ENCODE results near the gene VEGFC.
A peak's percentile ranks its signal among the peaks of the same experiment; 100 is the strongest.

VEGFC gene, protein sequence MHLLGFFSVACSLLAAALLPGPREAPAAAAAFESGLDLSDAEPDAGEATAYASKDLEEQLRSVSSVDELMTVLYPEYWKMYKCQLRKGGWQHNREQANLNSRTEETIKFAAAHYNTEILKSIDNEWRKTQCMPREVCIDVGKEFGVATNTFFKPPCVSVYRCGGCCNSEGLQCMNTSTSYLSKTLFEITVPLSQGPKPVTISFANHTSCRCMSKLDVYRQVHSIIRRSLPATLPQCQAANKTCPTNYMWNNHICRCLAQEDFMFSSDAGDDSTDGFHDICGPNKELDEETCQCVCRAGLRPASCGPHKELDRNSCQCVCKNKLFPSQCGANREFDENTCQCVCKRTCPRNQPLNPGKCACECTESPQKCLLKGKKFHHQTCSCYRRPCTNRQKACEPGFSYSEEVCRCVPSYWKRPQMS

DNA sequence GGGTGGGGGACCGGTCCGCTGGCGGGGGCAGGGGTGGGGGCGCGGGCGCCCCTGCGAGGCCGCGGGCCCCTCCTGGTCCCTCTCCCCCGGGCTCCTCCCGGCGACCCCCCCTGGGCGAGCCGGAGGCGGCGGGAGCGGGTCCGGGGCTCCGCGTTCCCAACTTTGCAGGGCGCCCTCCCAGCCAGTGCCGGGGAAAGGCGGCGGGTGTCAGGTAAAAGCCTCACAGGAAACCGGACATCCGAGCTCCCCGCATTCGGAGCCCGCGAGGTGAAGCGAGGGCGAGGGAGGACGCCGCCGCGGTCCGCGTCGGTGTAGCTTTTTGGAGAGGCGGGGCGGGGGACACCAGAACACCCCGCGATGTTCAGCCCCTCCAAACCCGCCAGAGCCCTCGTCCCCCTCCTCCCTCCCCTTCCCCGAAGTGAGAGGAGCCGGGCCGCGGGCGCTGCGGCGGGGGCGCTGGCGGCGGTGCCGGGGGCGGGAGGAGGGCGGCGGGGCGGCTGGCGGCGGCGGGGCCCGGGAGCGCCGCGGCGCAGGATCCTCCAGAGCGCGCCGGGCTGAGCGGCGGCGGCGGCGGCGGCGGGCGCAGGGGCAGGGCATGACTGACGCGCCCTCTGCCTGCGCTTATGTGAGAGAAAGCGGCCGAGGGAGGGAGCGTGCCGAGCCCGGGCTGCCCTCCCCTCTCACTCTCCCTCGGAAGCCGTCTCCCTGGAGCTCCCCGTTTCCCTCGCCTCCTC lies at the start of gene VEGFC:
TSS of gene VEGFC (minus strand) at position 597 of the 734 bp plus-strand sequence. CDS start 611 bp downstream, outside the sequence.
- peak; percentile 50 for DNase-seq (ENCODE audit: low read depth)

DNA sequence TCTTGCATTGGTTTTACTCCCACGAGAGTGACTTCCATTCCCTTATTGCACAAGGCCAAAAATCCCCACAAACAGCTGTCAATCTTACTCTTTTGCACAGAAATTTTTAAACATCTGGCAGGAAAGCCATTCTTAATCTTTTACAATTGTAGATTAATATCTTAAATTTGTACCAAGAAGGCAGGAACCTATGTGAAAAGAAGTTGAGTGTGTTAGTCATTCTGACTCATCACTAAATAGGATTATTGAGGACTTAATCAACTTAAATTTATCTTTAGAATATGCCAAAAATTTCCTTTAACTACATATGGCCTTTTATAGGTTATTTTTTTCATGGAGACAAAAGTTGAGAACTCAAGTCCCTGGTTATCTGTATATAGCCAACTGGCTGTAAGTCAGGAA lies 49.0 kb upstream of the VEGFC start:
- DNase-seq (ENCODE audit: low read depth): peak; percentile 58

DNA sequence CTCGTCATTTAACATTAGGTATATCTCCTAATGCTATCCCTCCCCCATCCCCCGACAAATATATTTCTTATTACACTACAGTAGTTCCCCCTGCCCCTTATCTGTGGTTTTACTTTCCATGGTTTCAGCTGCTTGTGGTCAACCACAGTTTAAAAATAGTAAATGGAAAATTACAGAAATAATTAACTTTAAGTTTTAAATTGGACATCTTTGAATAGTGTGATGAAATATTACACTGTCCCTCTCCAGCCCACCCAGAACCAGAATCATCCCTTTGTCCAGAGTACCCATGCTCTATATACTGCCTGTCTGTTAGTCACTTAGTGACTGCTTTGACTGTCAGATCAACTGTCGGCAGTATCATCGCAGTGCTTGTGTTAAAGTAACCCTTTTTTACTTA lies 47.4 kb upstream of the VEGFC start:
- DNase-seq (ENCODE audit: low read depth): no peak

DNA sequence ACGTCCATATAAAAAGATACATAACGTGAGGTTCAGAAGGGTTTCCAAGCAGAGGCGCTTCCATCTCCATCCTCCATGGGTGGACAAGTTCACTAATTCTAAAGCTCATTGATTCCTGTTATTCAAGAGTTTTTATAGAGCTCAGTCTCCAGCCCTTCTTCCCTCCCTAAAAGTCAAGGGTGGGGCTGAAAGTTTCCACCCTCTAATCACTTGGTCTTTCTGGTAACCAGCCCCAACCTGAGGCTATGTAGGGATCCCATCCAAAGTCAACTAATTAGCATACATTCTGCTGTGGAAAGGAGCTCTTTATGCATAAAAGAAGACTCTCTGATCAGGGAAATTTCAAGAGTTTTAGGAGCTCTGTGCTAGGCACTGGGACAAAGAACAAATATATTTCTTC lies 46.9 kb upstream of the VEGFC start:
- no peak for DNase-seq (ENCODE audit: low read depth)

DNA sequence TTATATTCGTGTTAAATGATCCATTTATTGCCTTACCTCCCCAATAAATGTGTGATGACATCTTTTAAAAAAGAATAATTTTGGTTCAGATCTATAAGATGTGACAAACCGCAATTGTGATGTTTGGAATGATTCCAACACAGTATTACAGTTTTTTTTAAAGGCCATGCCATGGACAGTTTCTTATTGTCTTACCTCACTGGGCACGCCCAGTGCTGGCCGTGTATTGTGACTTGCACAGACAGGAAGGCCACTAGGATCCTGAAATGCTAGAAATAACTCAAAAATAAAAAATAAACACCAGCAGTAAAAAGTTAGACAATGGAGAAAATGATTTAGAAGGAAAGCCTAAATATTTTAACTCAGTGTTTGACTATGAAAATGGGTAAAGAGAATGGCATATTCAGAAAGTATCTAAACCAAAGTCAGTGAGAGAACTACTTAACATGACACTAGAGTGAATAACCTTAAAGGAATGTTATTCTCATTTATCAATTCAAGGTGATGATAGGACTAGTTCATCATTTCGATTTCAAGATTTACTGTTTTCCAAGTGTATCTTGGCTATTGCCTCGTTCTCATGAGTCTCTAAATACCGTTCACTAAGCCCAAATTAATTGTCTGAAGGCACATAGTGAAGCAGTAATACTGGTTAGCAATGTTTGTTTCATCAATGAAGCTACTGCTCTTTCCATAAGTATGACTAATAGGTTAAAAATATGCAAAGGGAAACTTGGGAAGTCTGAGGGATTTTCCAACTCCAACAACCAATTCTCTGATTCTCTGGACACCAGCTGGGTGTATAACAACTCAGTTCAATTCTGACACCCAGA lies 46.1 kb upstream of the VEGFC start:
- DNase-seq (ENCODE audit: low read depth): no peak

DNA sequence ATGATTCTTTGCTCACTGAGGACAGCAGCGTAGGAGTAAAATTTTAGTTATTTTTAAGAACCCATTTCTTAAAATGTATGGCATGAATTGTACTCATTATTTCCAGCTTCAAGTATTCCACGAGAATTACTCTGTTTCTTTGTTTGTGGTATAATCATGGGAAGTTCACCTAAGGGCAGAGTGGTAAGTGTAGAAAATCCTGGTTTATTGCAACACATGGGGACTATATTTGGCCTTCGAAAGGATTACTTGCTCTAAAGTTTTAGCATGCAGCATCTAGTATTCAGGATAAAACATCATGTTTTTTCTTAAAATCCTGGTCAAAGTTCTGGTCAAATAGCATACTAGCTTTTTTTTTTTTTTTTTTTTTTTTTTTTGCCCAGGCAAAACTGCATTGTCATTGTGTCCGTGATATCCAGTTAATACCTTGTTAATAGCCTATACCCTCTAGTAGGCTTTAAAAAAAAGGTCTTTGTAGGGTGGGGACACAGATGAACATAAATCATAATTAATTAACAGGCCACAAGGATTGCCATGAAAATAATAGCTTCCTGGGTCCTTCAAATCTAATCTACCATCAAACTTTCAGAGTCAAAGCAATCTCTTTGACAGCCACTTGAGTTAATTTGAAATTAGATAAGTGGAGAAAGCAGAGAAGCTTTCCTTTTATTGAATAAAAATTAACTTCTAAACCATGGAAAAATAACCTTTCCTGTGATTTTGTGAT lies 44.6 kb upstream of the VEGFC start:
- DNase-seq (ENCODE audit: low read depth): no peak

DNA sequence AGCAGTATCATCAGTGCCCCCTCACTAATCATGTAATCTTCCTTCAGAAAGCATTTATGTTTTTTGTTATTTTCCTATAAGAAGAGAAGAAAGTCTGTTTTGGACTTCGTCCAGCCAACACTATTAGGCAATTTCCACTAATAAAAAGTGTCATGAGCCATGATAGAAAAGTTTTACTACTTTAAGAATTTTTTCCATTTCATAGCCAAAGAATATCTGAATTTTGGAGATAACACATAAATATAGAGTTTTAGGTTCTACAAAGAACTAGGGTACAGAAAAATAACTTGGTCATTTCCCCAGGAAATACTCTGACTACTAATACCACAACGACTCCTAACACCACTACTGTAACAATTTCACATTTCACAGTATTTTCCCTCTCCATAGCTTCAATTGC lies 41.8 kb upstream of the VEGFC start:
- no peak for DNase-seq (ENCODE audit: low read depth)

DNA sequence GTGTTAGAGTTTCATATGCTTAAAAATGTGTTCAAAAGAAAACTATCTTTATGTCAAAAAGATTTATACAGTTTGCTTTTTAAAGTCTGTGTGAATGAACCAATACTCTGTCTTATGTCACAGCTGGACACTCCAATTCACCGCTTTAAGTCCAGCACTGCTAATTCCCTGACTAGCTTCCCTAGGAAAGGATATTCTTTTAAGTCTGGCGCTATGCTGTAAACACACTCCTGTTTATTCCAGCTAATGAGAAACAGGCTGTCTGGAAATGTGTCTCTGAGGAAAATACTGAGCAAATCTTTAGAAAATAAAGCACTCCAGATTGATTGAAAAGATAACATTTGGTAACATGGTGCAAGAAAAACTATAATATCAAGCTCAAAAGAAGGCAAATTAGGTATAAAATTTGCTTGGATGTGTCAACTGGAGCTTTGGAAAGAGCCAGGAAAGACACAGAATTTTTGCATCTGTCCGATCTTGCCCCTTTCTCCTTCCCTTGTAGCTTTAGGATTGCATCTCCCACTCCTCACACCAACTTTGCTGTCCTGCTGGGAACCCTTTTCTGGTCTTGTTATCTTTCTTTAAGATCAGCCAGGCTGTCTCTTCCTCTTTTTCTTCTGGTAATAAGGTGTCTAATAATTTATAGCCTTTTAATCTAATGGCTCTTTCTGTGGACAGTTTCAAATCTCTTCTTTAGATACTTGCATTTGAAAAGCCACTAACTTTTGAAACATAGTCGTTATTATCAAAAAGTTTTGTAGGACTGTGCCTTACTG lies 40.9 kb upstream of the VEGFC start:
- no peak for DNase-seq (ENCODE audit: low read depth)

DNA sequence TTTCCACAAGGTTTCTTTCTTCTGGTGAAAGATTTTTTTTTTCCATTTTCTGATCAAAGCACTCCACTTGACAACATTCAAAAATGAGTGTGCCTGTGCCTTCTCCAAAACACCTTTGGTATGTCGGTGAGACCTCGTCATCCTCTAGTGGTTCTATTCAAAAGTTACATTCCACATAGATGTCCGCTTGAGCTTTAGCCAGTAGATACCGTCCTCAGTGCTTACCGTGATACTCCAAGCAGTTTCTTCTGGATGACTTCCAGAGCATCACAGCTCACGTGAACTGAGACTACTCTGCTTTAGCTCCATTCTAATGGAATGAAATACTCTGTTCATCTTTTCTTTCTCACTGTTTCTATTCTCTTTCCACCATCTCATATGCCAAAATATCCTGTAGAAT lies 38.2 kb upstream of the VEGFC start:
- DNase-seq (ENCODE audit: low read depth): no peak

DNA sequence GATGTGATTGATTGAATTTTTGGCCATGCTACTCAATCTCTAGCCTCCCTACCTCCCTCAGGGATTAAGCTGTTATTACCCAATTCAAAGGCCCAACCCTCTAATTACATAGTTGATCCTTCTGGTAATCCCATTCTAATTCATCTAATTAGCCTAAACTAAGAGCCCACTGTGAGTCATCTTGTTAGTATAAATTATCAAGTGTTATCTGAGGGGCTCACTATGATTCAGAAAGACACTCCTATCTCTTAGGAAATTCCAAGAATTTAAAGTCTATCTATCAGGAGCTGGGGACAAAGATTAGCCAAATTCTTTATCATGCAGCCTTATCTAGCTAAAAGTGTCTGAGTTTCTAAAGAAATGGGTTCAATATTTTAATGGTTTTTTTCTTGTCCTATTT lies 32.9 kb upstream of the VEGFC start:
- DNase-seq (ENCODE audit: low read depth): no peak

DNA sequence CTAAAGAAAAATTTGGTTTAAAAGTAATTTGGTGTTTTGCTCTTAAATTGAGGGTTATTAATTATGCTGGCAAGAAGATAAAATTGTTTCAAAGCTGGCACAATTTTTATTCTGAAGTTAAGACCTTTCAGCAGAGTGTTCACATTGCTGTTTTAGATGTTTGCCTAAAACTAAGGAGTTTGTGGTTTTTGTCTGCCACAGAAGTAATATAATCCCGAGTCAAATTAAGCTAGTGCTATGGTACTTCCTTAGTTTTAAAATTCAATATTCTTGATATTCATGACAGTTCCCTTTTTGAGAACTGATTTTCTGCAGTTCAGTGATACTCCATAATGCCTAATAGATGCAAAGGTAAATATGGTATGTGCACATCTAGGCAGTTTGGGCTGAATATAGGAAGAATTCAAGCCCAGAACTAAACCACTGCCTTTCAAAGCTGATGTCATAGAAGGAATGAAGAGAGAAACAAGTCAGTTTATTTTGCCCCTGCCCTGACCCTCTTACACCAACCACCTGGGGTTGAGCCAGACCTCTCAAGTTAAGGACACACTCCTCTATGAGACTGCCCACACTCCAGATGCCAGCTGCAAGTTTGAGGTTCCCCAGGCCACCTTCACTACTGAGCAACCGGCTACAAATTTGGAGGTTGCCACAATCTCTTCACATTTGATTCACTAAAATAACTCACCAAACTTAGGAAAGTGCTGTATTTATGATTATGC lies 32.1 kb upstream of the VEGFC start:
- no peak for DNase-seq (ENCODE audit: low read depth)

DNA sequence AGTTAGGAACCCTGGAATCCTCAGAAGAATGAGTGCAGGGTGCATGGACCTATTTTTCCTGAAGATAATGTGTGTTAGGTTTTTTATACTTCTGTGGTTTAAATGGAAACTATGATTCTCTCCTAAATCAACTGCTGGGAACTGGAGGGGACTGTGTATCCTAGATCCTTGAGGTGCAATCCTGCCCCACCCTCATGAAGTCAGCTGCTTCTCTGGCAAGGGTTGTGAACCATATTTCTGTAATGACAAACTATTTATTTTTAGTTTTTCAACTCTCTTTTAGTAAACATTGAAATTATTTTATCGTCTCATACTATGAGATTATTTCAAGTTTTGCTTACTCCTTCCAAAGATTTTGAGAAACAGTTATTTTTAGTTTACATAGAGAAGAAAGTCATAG lies 25.8 kb upstream of the VEGFC start:
- no peak for DNase-seq (ENCODE audit: low read depth)

DNA sequence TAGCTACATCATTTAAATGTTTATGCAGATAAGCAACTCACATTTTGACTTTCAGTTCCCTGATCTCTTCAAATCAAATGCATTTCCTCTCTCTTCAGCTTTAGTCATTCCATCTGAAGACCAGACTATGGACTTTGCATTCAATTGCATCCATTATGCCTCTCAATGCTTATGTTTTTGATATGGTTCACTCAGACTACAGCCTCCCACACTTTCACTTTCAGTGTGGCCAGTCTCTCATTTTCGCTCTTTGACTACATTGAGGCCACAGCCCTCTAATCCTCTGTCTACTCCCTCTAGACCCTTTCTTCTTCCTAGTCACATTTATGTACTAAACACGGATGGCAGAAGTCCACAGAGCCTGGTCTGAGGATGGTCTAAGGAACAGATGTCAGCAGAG lies 24.5 kb upstream of the VEGFC start:
- DNase-seq (ENCODE audit: low read depth): no peak

DNA sequence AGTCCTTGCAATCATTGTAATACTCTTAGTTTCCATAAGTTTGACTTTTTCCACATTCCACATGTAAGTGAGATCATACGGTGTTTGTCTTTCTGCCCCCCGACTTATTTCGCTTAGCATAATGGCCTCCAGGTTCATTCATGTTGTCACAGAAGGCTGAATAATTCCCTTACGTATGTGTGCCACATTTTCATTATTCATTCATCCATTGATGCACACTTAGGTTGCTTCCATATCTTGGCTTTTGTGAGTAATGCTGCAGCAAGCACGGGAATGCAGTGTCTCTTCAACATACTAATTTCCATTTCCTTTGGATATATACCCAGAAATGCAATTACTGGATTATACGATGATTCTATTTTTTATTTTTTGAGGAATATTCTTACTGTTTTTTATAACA lies 22.0 kb upstream of the VEGFC start:
- DNase-seq (ENCODE audit: low read depth): no peak

DNA sequence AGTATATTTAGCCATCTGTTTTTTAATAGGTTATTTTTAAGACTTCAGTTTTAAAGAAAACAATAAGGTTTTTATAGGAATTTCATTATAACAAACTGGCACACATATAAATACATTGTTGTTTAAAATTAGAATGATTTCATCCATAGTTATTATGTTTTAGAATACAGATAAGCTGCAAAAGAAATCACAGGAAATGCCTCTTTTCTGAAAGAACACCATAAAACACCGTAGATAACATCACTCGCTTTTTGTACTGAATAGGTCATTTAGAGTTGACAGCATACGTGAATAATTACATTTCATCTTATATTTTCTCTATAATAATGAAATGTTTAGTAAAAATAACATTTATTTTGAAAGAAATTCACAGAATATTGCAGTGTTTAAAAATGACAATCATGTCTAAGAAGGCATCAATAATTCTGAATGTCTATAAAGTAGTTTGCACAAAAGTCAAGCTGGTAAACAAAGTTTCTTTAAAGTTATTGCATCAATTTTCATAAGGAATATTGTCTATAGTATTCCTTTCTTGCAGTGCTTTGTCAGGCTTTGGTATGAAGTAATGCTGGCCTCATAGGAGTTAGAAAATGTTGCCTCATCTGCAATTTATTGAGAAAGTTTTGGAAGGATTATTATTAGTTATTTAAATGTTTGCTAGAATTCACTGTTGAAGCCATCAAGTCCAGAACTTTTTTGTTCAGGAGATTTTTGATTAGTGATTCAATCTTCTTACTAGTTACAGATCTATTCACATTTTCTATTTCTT lies 17.9 kb upstream of the VEGFC start:
- DNase-seq (ENCODE audit: low read depth): no peak

DNA sequence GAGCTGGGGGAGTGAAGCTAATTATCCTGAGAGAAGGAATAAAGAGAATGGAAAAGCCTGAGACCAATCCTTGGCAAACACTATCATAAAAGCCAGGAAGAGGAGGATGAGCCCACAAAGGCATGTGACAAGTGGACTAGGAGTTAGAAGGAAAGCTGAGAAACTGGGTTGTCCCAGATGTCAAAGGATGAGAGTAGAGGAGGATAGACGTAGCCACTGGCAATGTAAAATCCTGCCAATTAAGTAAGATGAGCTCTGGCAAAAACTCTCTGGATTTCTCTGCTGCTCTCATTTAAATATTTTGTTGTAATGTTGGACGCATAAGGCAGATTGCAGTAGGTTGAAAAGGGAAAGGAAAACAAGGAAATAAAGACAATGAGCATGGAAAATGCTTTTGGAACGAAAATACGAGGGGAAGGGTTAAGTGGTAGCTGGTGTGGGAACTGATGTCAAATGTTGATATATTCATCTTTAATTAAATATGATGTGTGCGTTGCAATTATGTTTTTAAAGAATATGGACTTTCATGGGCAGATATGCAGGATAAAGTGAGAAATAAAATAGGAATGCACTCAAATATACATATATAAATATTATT lies 14.2 kb upstream of the VEGFC start:
- DNase-seq (ENCODE audit: low read depth): no peak

DNA sequence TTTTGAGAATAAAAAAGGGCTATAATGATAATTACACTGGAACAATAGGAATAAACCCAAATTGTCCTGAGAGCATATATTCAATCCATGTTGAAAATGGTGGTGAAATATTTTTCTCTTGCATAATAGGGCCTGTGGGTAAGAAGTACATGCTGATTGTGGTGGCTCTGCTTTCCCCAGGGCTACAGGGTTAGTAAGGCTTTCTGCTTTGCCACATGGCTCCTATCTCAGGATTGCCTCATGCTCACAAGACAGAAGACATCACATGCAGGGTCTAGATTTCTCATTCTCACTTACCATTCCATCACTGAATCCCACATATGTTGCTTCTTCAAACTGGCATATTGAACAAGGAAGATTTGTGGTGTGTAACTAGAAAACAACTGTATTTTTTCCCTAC lies 12.4 kb upstream of the VEGFC start:
- peak; percentile 35 for DNase-seq (ENCODE audit: low read depth)

DNA sequence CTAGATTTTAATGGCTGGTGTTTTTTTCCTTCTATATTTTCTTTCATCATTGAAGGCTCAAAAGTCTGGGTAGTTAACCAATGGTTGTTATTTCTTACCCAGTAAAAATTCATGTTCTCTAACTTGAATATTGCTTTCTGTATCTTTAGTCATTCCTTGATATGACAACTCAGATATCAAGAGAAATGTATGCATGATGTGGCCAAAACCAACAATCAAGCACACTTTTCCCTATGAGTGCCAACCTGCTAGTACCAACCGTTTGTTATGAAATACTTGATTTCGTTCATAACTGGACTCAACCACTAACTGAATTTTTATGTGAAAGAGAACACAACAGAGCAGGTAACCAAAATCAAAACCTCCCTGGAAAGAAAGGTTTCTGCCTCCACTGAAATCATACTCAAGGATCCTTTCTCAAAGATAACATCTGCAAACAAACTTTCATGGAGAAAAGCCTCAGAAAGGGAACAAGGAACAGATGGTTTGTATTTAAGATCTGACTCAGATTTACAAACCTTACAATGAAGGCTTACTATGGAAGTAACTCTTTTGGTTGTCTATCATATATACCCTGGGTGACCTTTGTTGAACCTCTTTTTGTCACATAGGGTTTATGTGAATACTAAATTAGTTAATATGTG lies 8.3 kb upstream of the VEGFC start:
- DNase-seq (ENCODE audit: low read depth): no peak

DNA sequence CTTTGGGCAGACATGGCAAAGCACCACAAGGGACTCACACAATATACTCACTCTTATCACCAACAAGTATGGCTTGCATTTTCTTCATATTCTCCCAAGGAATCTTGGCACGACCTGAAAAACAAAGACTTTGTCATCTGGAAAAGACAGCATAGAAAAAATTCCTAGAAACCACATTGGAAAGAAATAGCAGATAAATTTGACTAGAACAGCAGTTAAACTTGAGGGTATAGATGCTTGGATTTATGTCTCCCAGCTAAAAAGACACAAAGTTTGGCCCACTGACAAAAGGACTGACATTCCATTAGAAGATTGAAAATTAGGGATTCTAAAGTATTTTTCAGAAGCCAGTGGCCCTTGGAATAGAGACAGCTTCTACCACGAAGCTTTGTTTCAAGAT lies 6.9 kb upstream of the VEGFC start:
- no peak for DNase-seq (ENCODE audit: low read depth)

Measured in fibroblast of the conjunctiva (primary cell).